GM18858 (cell line): Measurements from ENCODE around the gene TFIP11.

Experiments
- ATAC-seq: cut with Tn5 transposase; IDR thresholded peaks from one replicate; pipeline ENCODE4 v1.9.1; 2021; ENCODE audit not compliant: unreplicated experiment

TFIP11 gene

DNA sequence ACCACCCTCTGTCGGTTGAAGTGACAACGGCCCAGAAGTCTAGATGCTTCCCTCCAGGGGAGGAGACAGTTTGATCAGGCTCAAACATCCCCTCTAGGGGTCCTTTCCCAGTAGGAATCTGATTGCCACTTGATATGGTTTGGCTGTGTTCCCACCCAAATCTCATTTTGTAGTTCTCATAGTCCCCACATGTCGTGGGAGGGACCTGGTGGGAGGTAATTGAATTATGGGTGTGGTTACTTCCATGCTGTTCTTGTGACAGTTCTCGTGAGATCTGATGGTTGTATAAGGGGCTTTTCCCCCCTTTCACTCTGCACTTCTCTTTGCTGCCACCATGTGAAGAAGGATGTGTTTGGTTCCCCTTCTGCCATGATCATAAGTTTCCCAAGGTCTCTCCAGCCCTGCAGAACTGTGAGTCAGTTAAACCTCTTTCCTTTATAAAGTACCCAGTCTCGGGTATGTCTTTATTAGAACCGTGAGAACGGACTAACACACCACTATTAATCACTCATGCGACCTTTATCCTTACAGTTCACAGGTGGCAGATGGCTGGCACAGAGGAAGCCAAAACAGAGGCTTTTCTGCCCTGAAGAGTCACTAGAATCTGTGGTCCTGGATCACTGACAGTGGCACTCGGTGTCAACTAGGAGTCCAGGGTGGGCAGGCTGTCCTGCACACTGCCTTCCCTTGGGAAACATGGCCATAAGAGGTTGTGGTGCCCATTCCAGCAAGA is 61.7 kb downstream of the TFIP11 start:
- ATAC-seq, result no peak

DNA sequence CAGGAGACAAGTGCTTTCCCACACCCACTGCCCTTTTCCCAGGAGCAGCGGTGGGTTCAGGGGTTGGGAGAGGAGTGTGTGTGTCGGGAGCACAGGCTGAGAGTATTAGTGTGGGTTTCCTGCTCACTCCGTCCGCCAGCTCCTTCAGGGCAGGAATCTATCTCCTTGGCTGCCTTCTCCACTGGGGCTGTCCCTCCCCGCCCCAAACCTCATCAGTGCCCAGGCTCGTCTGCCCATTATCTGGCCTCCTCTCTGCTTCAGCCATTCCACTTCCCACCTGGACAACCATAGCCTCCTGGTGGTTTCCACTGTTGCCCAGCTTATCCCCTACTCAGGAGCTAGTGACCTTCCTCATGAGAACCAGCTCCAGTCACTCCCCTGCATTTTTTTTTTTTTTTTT is 63.3 kb downstream of the TFIP11 start:
- no peak for ATAC-seq

GRCh38 chr22:26448334-26448733 is 63.9 kb downstream of the TFIP11 start:
- no peak for ATAC-seq

DNA sequence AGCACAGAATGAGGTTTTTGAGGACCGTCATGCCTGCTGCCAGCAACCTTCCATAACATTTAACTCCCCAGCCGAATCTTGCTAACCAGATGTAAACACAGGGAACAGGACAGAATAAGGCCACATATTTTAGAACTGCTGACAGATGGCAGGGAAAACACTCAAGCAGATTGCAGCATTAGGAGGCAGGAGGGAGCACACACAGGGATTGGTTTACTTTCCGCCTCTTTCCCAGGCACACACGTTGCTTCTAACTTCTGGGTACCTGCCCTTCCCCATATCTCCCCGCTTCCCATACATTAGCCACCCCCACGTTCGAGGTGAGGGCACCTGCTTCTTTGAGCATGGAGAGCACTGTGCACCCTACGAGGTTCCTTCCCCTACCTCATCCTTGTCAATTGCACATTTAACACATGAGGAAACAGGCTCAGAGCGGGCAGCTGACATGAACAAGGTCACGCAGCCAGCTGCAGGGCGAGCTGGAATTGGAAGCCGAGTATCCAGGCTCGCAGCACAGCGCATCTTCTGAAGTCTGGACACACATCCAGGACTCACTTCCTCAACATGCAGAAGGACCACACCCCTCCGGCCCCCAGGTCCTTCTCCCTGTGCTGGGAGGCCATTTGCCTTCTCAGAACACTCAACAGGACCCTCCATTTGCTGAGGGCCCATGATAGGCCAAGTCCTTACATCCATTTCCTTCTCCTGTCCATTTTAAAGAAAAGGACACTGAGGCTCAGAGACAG is 64.5 kb downstream of the TFIP11 start:
- no peak for ATAC-seq

GRCh38 chr22:26446808-26447515 is 65.3 kb downstream of the TFIP11 start:
- no peak for ATAC-seq

GRCh38 chr22:26445577-26446275 is 66.5 kb downstream of the TFIP11 start:
- ATAC-seq, result no peak

GRCh38 chr22:26444777-26445176 is 67.5 kb downstream of the TFIP11 start:
- no peak for ATAC-seq

DNA sequence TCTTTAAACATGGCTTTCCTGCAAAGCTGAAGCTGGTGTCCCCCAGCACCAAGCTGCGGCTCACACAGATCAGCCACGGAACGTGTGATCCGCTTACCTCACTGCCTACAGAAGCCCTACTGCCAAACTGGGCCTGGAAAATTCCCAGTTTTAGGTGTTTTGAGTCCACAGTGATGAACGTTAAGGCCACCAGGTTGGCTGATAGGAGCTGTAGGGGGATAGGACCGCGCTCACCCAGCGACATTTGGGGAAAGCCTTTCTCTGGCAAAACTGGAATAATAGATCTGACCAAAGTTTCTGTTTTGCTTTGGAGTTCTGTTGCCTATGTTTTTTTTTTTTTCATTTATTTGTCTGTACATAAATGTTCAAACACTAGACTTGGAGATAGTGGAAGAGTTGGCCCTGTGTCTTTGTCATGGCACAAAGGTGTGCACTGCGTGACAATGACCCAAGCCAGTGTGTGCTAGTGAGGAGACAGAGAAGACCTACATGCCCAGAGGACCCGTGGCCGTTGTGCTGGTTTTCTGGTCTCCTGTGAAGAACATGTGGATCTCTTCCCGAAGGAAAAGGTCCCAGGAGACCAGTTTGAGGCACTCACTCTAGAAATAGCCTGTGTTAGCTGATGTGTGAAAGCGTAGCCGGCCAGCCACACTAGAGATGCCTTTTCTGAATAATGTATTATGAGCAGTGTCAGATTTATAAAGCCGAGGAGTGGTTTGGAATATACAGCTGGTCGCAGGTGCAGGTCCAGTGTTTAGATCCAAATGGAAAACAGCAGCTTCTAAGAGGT is 68.2 kb downstream of the TFIP11 start:
- ATAC-seq, result no peak

DNA sequence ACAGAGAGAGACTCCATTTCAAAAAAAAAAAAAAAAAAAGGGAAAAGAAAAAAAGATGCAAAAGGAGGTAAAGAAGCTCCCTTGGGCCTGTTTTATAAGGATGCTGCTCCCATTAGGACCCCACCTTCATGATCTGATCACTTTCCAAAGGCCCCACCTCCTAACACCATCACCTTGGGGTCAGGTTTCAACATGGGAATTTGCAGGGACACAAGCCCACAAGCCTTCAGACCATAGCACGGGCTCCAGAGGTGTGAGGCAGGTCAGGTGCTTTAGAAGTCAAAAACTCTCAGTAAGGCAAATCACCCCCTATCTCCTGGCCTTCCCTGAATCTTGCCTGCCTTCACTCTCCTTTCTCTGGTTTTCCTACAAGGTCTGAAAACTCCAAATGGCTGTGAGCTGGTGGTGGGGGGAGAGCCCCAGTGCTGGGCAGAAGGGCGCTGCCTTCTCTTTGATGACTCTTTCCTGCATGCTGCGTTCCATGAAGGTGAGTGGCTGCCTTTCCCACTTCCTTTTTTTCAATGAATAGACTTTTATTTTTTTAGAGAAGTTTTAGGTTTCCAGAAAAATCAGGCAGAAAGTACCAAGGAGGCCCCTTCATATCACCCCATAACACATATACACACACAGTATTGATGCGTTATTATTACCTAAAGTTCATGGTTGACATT is 70.1 kb downstream of the TFIP11 start:
- ATAC-seq, result no peak
